ENCODE measurements around the gene ADISSP.

GRCh38 chr20:3767110-3767426, 485 bp downstream of the ADISSP start:
- no peak for TF ChIP-seq CTCF (IDR thresholded peaks at IDR 0.05)
- no peak for TF ChIP-seq POLR2AphosphoS5 (IDR thresholded peaks at IDR 0.05)
- TF ChIP-seq POLR2A (IDR thresholded peaks at IDR 0.05), result no peak
